IPS-18a (cell line): Measurements from ENCODE around the gene EFHD2.

Experiments used
- H3K27ac ChIP-seq: one replicate; pipeline ENCODE4 v1.5.1; 2013; ENCODE audit warnings: low read length
- H3K27me3 ChIP-seq: one replicate; pipeline ENCODE4 v1.6.1; 2013; ENCODE audit warnings: mild to moderate bottlenecking, low read length; ENCODE audit not compliant: control insufficient read depth, insufficient read depth
- H3K36me3 ChIP-seq: one replicate; pipeline ENCODE4 v1.6.1; 2013; ENCODE audit warnings: low read depth, low read length; ENCODE audit not compliant: control insufficient read depth
- H3K4me1 ChIP-seq: one replicate; pipeline ENCODE4 v1.6.1; 2013; ENCODE audit warnings: low read depth, low read length; ENCODE audit not compliant: control insufficient read depth
- H3K4me3 ChIP-seq: one replicate; pipeline ENCODE4 v1.5.1; 2013; ENCODE audit warnings: low read length
- H3K9ac ChIP-seq: one replicate; pipeline ENCODE4 v1.6.1; 2013; ENCODE audit warnings: mild to moderate bottlenecking, low read length, moderate library complexity
- H3K9me3 ChIP-seq: one replicate; pipeline ENCODE4 v1.6.1; 2013; ENCODE audit warnings: low read depth, low read length; ENCODE audit not compliant: control insufficient read depth

EFHD2 gene

DNA sequence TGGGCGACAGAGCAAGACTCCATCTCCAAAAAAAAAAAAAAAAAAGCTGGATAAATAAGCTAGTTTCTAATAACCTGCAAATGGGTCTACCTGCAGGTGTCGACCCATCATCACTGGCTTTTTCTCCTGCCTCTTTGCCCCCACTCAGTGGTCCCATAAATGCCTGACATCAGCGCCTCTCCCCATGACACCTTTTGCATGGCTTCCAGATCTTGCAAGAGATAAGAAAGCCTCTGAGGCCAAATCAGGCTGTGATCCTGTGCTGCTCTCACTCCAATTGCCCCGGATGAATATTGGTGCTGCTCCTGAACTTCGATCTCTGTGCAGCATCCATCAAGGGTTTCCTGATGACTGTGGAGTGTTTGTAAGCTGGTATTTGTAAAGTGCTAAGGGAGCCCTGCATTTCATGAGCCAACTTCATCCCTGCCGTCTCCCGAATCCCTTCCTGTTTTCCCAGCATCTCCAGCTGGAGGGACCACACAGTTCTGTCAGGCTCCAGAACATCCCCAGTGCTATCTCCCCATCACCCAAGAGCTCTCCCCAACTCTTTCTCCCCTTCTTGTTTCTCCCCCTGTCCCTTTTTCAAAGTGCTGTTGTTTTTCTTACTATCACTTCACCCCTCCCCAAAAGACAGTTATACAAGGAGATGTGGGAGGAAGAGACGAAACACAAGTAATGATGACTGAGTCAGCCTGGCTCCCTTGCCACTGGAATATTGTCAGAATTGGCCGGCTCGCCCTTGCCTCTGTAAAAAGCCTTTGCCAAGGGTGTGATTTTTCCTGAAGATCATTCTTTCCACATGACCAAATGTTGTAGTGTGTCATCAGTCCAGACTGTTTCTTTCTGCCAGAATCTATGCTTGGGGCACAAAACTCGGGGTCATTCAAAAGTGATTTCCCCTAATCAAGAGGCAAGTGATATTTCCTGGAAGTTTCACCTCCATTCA lies 2.8 kb upstream of the EFHD2 start:
- H3K9ac ChIP-seq = no peak overlapping the region
- no peaks in the 10 kb centered on the region for H3K9me3 ChIP-seq
- no peak overlapping the region for H3K27ac ChIP-seq

GRCh38 chr1:15407580-15407979 lies 2.1 kb upstream of the EFHD2 start:
- no peaks in the 10 kb centered on the region for H3K9me3 ChIP-seq
- no peak overlapping the region for H3K27ac ChIP-seq
- no peak overlapping the region for H3K9ac ChIP-seq
- peaks cover 4% of the 10 kb centered on the region for H3K4me1 ChIP-seq
- H3K27me3 ChIP-seq = peaks cover 28% of the 10 kb centered on the region
- H3K36me3 ChIP-seq = no peaks in the 10 kb centered on the region
- H3K4me3 ChIP-seq = no peak overlapping the region

More for the DNA sequence above, 2.8 kb upstream of the EFHD2 start:
- Histone ChIP-seq H3K36me3 (no peaks in the 10 kb centered on the region), H3K4me3 (no peak overlapping the region), H3K27me3 (peaks cover 28% of the 10 kb centered on the region), H3K4me1 (peaks cover 4% of the 10 kb centered on the region)

DNA sequence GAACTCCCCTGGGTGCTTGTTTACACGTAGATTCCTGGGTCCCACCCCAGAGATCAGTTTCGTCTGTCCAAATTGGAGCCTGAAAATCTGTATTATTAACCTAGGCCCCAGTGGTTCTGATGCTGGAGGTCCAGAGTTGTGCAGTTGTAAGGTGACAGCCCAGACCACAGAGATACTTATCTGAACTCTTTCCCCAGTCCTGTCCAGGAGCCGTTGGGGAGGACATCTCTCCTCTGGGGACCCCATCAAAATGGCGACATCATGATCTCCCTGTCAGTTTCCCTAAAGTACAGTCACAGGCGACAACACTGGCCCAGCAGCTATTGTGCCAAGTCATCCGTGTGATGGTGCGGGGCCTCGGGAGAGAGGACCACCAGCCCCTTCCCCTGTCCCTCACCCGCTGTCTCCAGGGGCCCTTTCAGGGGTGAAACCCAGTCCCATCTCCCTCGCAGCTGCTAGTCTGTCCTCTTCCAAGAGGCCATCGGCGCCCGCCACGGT lies 749 bp upstream of the EFHD2 start:
- Histone ChIP-seq H3K4me1 (peaks cover 4% of the 10 kb centered on the region), H3K36me3 (no peaks in the 10 kb centered on the region), H3K27ac (no peak overlapping the region), H3K27me3 (peaks cover 28% of the 10 kb centered on the region), H3K4me3 (peak overlapping the region; percentile 56), H3K9me3 (no peaks in the 10 kb centered on the region), H3K9ac (peak overlapping the region; percentile 72)

- Histone ChIP-seq H3K9me3 (no peaks in the 10 kb centered on the region), H3K9ac (peak overlapping the region; percentile 13), H3K4me1 (peaks cover 4% of the 10 kb centered on the region), H3K27ac (no peak overlapping the region), H3K4me3 (peak overlapping the region; percentile 56), H3K27me3 (peaks cover 28% of the 10 kb centered on the region), H3K36me3 (no peaks in the 10 kb centered on the region)
Measured at GRCh38 chr1:15410223-15410883, 665 bp downstream of the EFHD2 start.

GRCh38 chr1:15410884-15411245 lies 1.2 kb downstream of the EFHD2 start:
- Histone ChIP-seq H3K36me3 (no peaks in the 10 kb centered on the region), H3K9me3 (no peaks in the 10 kb centered on the region), H3K27me3 (peaks cover 28% of the 10 kb centered on the region), H3K4me1 (peaks cover 4% of the 10 kb centered on the region), H3K9ac (peak overlapping the region; percentile 13), H3K4me3 (peak overlapping the region; percentile 56), H3K27ac (no peak overlapping the region)

GRCh38 chr1:15411593-15412137 lies 2.0 kb downstream of the EFHD2 start:
- Histone ChIP-seq H3K9me3 (no peaks in the 10 kb centered on the region), H3K27me3 (peaks cover 28% of the 10 kb centered on the region), H3K27ac (no peak overlapping the region), H3K4me1 (peaks cover 4% of the 10 kb centered on the region), H3K9ac (no peak overlapping the region), H3K4me3 (no peak overlapping the region), H3K36me3 (no peaks in the 10 kb centered on the region)

GRCh38 chr1:15412175-15412800 lies 2.6 kb downstream of the EFHD2 start:
- peaks cover 28% of the 10 kb centered on the region for H3K27me3 ChIP-seq
- peaks cover 4% of the 10 kb centered on the region for H3K4me1 ChIP-seq
- H3K9ac ChIP-seq = no peak overlapping the region
- H3K4me3 ChIP-seq = no peak overlapping the region
- H3K27ac ChIP-seq = no peak overlapping the region
- H3K36me3 ChIP-seq = no peaks in the 10 kb centered on the region
- H3K9me3 ChIP-seq = no peaks in the 10 kb centered on the region

- no peak overlapping the region for H3K27ac ChIP-seq
- no peak overlapping the region for H3K9ac ChIP-seq
- no peak overlapping the region for H3K4me3 ChIP-seq
- peaks cover 4% of the 10 kb centered on the region for H3K4me1 ChIP-seq
- H3K36me3 ChIP-seq = no peaks in the 10 kb centered on the region
- H3K9me3 ChIP-seq = no peaks in the 10 kb centered on the region
- H3K27me3 ChIP-seq = peaks cover 25% of the 10 kb centered on the region
Measured at GRCh38 chr1:15412843-15413242, 3.2 kb downstream of the EFHD2 start.

DNA sequence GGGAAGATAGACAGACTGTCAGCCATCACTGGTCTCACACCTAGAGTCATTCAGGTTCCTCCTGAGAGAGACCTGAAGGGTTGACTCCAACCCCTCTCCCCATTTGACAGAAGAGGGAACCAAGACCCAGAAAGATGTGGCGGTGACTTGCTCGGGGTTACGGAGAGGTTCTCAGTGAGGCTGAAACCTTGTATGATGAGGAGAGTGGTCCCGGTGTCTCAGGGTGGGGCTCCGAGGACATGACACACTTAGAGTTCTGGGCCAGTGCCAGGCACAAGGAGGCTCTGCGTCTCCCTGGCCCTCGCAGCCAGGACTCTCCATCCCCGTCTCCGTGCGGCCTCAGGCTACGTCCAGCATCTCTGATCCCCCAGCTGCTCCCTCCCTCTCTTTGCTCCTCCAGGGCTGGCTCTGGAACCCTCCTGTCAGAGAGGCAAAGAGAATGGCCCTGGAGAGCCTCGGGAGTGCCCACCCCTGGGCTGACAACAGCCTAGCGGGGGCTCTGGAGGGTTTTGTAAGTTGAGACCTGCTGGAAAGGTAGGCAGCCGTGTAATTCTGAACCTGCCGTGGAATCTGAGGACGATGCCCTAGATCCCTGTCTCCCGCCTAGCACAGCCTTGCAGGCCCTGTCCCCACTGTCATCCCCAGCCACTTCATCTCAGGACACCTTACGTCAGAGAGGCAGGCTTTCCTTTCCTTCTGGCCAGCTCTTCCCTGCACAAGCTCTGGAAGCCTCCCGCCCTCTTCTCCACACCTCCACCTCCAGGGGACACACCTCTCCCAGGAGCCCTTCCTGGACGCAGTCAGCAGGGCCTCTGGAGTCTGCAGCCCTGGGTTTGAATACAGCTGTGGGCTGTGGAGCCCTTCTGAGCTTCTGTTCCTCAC lies 4.1 kb downstream of the EFHD2 start:
- H3K9me3 ChIP-seq = no peaks in the 10 kb centered on the region
- H3K27ac ChIP-seq = no peak overlapping the region
- H3K36me3 ChIP-seq = no peaks in the 10 kb centered on the region
- H3K27me3 ChIP-seq = peaks cover 17% of the 10 kb centered on the region
- peaks cover 4% of the 10 kb centered on the region for H3K4me1 ChIP-seq
- H3K4me3 ChIP-seq = no peak overlapping the region
- no peak overlapping the region for H3K9ac ChIP-seq

GRCh38 chr1:15414445-15414983 lies 4.8 kb downstream of the EFHD2 start:
- Histone ChIP-seq H3K4me1 (peaks cover 4% of the 10 kb centered on the region), H3K27me3 (peaks cover 13% of the 10 kb centered on the region), H3K36me3 (no peaks in the 10 kb centered on the region), H3K27ac (no peak overlapping the region), H3K9me3 (no peaks in the 10 kb centered on the region), H3K4me3 (no peak overlapping the region), H3K9ac (no peak overlapping the region)
